Aorta (tissue), 5 donors: Measurements from ENCODE around the gene PPP5C. TPM values are rescaled to one million over a fixed set of nuclear protein-coding genes. Genes with fewer than 3 reads are reported as not detected.
"Not testable (repeated sequence)": the region's sequence is repeated elsewhere in the genome, so short reads cannot be mapped to it uniquely, and the experiment has no call there.

Experiments
- ATAC-seq: fragments of 200-7000 bp; cut with Tn5 transposase; one replicate; pipeline ENCODE4 v1.9.1; 2022; ENCODE audit warnings: moderate library complexity; ENCODE audit not compliant: low FRiP score
- DNase-seq, 2 donors: peaks; one replicate each; pipeline ENCODE4 v3.0.0-alpha.2; 2020
- H3K27ac ChIP-seq, 2 donors: one replicate each; pipeline ENCODE4 v1.5.1; 2013; ENCODE audit warnings: low read length in 2 of 2, mild to moderate bottlenecking in 2 of 2, moderate library complexity in 2 of 2, control low read depth in 1 of 2, inconsistent platforms in 1 of 2, low read depth in 1 of 2
- H3K27me3 ChIP-seq, 2 donors: one replicate each; pipeline ENCODE4 v1.6.1; 2013; ENCODE audit warnings: control low read depth in 1 of 2, low read length in 1 of 2, mild to moderate bottlenecking in 1 of 2, moderate library complexity in 1 of 2; ENCODE audit not compliant: insufficient read depth in 2 of 2, control insufficient read depth in 1 of 2
- H3K36me3 ChIP-seq, 2 donors: one replicate each; pipeline ENCODE4 v1.6.1; 2013; ENCODE audit warnings: control low read depth in 1 of 2, low read length in 1 of 2, mild to moderate bottlenecking in 1 of 2; ENCODE audit not compliant: insufficient read depth in 2 of 2, control insufficient read depth in 1 of 2
- H3K4me1 ChIP-seq, 2 donors: one replicate each; pipeline ENCODE4 v1.6.1; 2013; ENCODE audit warnings: low read length in 2 of 2, control low read depth in 1 of 2, mild to moderate bottlenecking in 1 of 2, moderate library complexity in 1 of 2; ENCODE audit not compliant: insufficient read depth in 2 of 2, control insufficient read depth in 1 of 2
- H3K4me3 ChIP-seq, 2 donors: one replicate each; pipeline ENCODE4 v1.5.1; 2013; ENCODE audit warnings: low read length in 2 of 2, control low read depth in 1 of 2, mild to moderate bottlenecking in 1 of 2
- H3K9me3 ChIP-seq: one replicate; pipeline ENCODE4 v1.6.1; 2013; ENCODE audit warnings: mild to moderate bottlenecking, low read length; ENCODE audit not compliant: control insufficient read depth
- WGBS, 2 donors: extraction: QIAGEN DNeasy Blood & Tissue Kit; methylation state at CpG; one replicate each; pipeline ENCODE4 v1.1.7; 2013; 5-methylcytosine and 5-hydroxymethylcytosine counted together
- intact Hi-C, 2 donors: fragments of 100-400 bp; cut with DNase I; formaldehyde crosslinking; loops; one replicate each; pipeline versions ENCODE4 v1.14.2 to v1.15.0; 2022
- polyA plus RNA-seq, 2 donors: library from polyadenylated mRNA; stranded (reverse); fragments of 200-250 nt; gene quantifications; one replicate each; pipeline ENCODE4 v1.2.3, GENCODE V29; 2013
- total RNA-seq, 2 donors: library from RNA; stranded (reverse); fragmentation: NEBNext Ultra II Directional; extraction: Animal tissue kit (Norgen Biotek cat#: 25700); gene quantifications; one replicate each; pipeline ENCODE4 v1.2.1, GENCODE V29; 2021
- donor health status: healthy with polysubstance abuse.
- donor health status: Bipolar disorder and iron deficiency.
- donor health status: DM: no; HTN: no; CAD: no.
- donor health status: DM: no; HTN: no; CAD: no.
- donor health status: DM: yes; HTN: yes; CAD: no.

The PPP5C gene
- total and polyA plus RNA-seq, 4 donors = 23.0 to 63.7 (median 58.5) TPM

- no peaks in the 10 kb centered on the region for H3K27me3 ChIP-seq
- peaks cover 0 to 1% of the 10 kb centered on the region in 2 donors for H3K36me3 ChIP-seq
- H3K4me3 ChIP-seq = no peak overlapping the region
- no peaks in the 10 kb centered on the region for H3K4me1 ChIP-seq
- no peak for ATAC-seq
- WGBS, 2 donors = 81 to 82% methylated on average over 33 of the region's 33 CpGs
- intact Hi-C loops = no loop called here
- peak in 1 of 2 donors; percentile 53 for DNase-seq
- no peaks in the 10 kb centered on the region for H3K9me3 ChIP-seq
- H3K27ac ChIP-seq = no peak overlapping the region
Measured at GRCh38 chr19:46391296-46392251, 44.7 kb downstream of the PPP5C start.

GRCh38 chr19:46392252-46392801, 45.4 kb downstream of the PPP5C start:
- no peaks in the 10 kb centered on the region for H3K27me3 ChIP-seq
- H3K36me3 ChIP-seq = peaks cover 0 to 1% of the 10 kb centered on the region in 2 donors
- ATAC-seq (peak; percentile 4), DNase-seq (peak; percentile 58 to 80)
- no peak overlapping the region for H3K4me3 ChIP-seq
- H3K9me3 ChIP-seq = no peaks in the 10 kb centered on the region
- H3K4me1 ChIP-seq = no peaks in the 10 kb centered on the region
- intact Hi-C loops = no loop called here
- no peak overlapping the region for H3K27ac ChIP-seq
- 9 to 15% methylated on average over 21 of the region's 21 CpGs for WGBS, 2 donors

GRCh38 chr19:46392837-46393236, 46.0 kb downstream of the PPP5C start:
- ATAC-seq (no peak), DNase-seq (no peak)
- H3K4me1 ChIP-seq = no peaks in the 10 kb centered on the region
- no peak overlapping the region for H3K27ac ChIP-seq
- H3K27me3 ChIP-seq = no peaks in the 10 kb centered on the region
- H3K4me3 ChIP-seq = no peak overlapping the region
- intact Hi-C loops = no loop called here
- H3K9me3 ChIP-seq = no peaks in the 10 kb centered on the region
- H3K36me3 ChIP-seq = peaks cover 0 to 1% of the 10 kb centered on the region in 2 donors
- WGBS, 2 donors = 7% methylated on average over 4 of the region's 4 CpGs

- DNase-seq = peak; percentile 47 to 74
- H3K4me1 ChIP-seq = no peaks in the 10 kb centered on the region
- intact Hi-C loops = loop anchor here in 1 of 2 donors (2.0 kb wide), 2 partner anchors 95 to 119 kb away; no protein-coding TSS in a partner anchor
- no peak overlapping the region for H3K4me3 ChIP-seq
- H3K27ac ChIP-seq = no peak overlapping the region
- no peaks in the 10 kb centered on the region for H3K27me3 ChIP-seq
- WGBS, 2 donors = 69 to 73% methylated on average over 21 of the region's 21 CpGs
- peaks cover 0 to 1% of the 10 kb centered on the region in 2 donors for H3K36me3 ChIP-seq
- ATAC-seq = no peak
- no peaks in the 10 kb centered on the region for H3K9me3 ChIP-seq
Measured at GRCh38 chr19:46393456-46394401, 46.8 kb downstream of the PPP5C start.

- Histone ChIP-seq H3K27ac (no peak overlapping the region), H3K27me3 (no peaks in the 10 kb centered on the region), H3K36me3 (peaks cover 0 to 1% of the 10 kb centered on the region in 2 donors), H3K4me3 (no peak overlapping the region), H3K4me1 (no peaks in the 10 kb centered on the region), H3K9me3 (no peaks in the 10 kb centered on the region)
- DNase-seq (no peak), ATAC-seq (no peak)
- intact Hi-C loops = loop anchor here in 1 of 2 donors (2.0 kb wide), 2 partner anchors 94 to 118 kb away; no protein-coding TSS in a partner anchor
- 50 to 52% methylated on average over 5 of the region's 5 CpGs for WGBS, 2 donors
Measured at GRCh38 chr19:46394402-46394797, 47.5 kb downstream of the PPP5C start.

GRCh38 chr19:46397801-46398479, 51.1 kb downstream of the PPP5C start:
- WGBS, 2 donors = 80 to 85% methylated on average over 14 of the region's 14 CpGs
- H3K4me1 ChIP-seq, H3K36me3 ChIP-seq, H3K9me3 ChIP-seq, ATAC-seq, H3K27ac ChIP-seq, H3K27me3 ChIP-seq, H3K4me3 ChIP-seq: not testable (repeated sequence)
- peak; percentile 9 to 19 for DNase-seq
- intact Hi-C loops = loop anchor here in 1 of 2 donors (1.0 to 5.0 kb wide), 2 partner anchors 89 to 116 kb away; no protein-coding TSS in a partner anchor

- ATAC-seq (peak; percentile 21), DNase-seq (peak; percentile 26 to 42)
- intact Hi-C loops = loop anchor here (1.0 to 2.0 kb wide), 2 partner anchors 84 to 86 kb away; no protein-coding TSS in a partner anchor
- H3K27me3 ChIP-seq = no peaks in the 10 kb centered on the region
- H3K36me3 ChIP-seq = no peaks in the 10 kb centered on the region
- no peak overlapping the region for H3K27ac ChIP-seq
- H3K4me1 ChIP-seq = no peaks in the 10 kb centered on the region
- 82 to 84% methylated on average over 11 of the region's 11 CpGs for WGBS, 2 donors
- no peaks in the 10 kb centered on the region for H3K9me3 ChIP-seq
- no peak overlapping the region for H3K4me3 ChIP-seq
Measured at GRCh38 chr19:46402725-46403124, 55.8 kb downstream of the PPP5C start.
